Measurements from ENCODE around the gene BTG3. TPM values are rescaled to one million over a fixed set of nuclear protein-coding genes. Genes with fewer than 3 reads are reported as not detected.

BTG3 gene
- 1 to 10 TPM; 6.4 to 9.2 (median 7.4) TPM for polyA plus RNA-seq

- Mint-ChIP-seq H3K4me1 (peaks cover 15 to 28% of the 10 kb centered on the region in 2 donors), H3K4me3 (peak within 1 kb of the TSS; percentile 90 to 94 (median 93)), H3K36me3 (peaks cover 0 to 6% (median 0%) of the 10 kb centered on the region in 3 donors), H3K27me3 (ENCODE audit: low read depth in 3 of 3) (peaks cover 4 to 14% (median 7%) of the 10 kb centered on the region in 3 donors), H3K9me3 (no peaks in the 10 kb centered on the region), H3K27ac (peak within 1 kb of the TSS; percentile 90 to 99 (median 96))
- peak; percentile 80 to 86 (median 86) for DNase-seq
Measured at GRCh38 chr21:17612565-17613241, at the start of gene BTG3. Gene BTG3 (minus strand): TSS chr21:17612901. CDS start chr21:17609144, 3,757 bp downstream.

- Mint-ChIP-seq H3K27ac (no peak overlapping the region), H3K36me3 (no peaks in the 10 kb centered on the region), H3K27me3 (ENCODE audit: low read depth in 3 of 3) (peaks cover 0 to 10% (median 7%) of the 10 kb centered on the region in 3 donors), H3K9me3 (peaks cover 0 to 1% (median 0%) of the 10 kb centered on the region in 6 donors), H3K4me3 (no peak overlapping the region), H3K4me1 (no peaks in the 10 kb centered on the region)
- no peak for DNase-seq
Measured at GRCh38 chr21:17660862-17661261, 48.2 kb upstream of the BTG3 start.

GRCh38 chr21:17660452-17660851 is 47.8 kb upstream of the BTG3 start:
- no peak overlapping the region for H3K4me3 Mint-ChIP-seq
- peaks cover 0 to 1% (median 0%) of the 10 kb centered on the region in 6 donors for H3K9me3 Mint-ChIP-seq
- DNase-seq: no peak
- no peaks in the 10 kb centered on the region for H3K36me3 Mint-ChIP-seq
- H3K27me3 Mint-ChIP-seq (ENCODE audit: low read depth in 3 of 3): peaks cover 0 to 12% (median 4%) of the 10 kb centered on the region in 3 donors
- H3K4me1 Mint-ChIP-seq: no peaks in the 10 kb centered on the region
- no peak overlapping the region for H3K27ac Mint-ChIP-seq

GRCh38 chr21:17658931-17659330 is 46.2 kb upstream of the BTG3 start:
- Mint-ChIP-seq H3K4me3 (no peak overlapping the region), H3K4me1 (no peaks in the 10 kb centered on the region), H3K36me3 (no peaks in the 10 kb centered on the region), H3K27ac (no peak overlapping the region), H3K9me3 (peaks cover 0 to 1% (median 0%) of the 10 kb centered on the region in 6 donors), H3K27me3 (ENCODE audit: low read depth in 3 of 3) (peaks cover under 1 to 13% (median 6%) of the 10 kb centered on the region in 3 donors)
- no peak for DNase-seq

GRCh38 chr21:17651526-17651925 is 38.8 kb upstream of the BTG3 start:
- no peak overlapping the region for H3K27ac Mint-ChIP-seq
- peaks cover 4 to 12% (median 7%) of the 10 kb centered on the region in 3 donors for H3K27me3 Mint-ChIP-seq (ENCODE audit: low read depth in 3 of 3)
- H3K36me3 Mint-ChIP-seq: peaks cover 0 to 3% (median 0%) of the 10 kb centered on the region in 3 donors
- peaks cover 0 to 3% (median under 1%) of the 10 kb centered on the region in 6 donors for H3K9me3 Mint-ChIP-seq
- H3K4me1 Mint-ChIP-seq: no peaks in the 10 kb centered on the region
- no peak for DNase-seq
- no peak overlapping the region for H3K4me3 Mint-ChIP-seq

- H3K9me3 Mint-ChIP-seq: peaks cover 0 to 3% (median under 1%) of the 10 kb centered on the region in 6 donors
- peaks cover 4 to 9% (median 7%) of the 10 kb centered on the region in 3 donors for H3K27me3 Mint-ChIP-seq (ENCODE audit: low read depth in 3 of 3)
- H3K27ac Mint-ChIP-seq: no peak overlapping the region
- DNase-seq: no peak
- peaks cover 0 to 3% (median 0%) of the 10 kb centered on the region in 3 donors for H3K36me3 Mint-ChIP-seq
- no peak overlapping the region for H3K4me3 Mint-ChIP-seq
- peaks cover 0 to 3% of the 10 kb centered on the region in 2 donors for H3K4me1 Mint-ChIP-seq
Measured at GRCh38 chr21:17650292-17650691, 37.6 kb upstream of the BTG3 start.

- Mint-ChIP-seq H3K27me3 (ENCODE audit: low read depth in 3 of 3) (peaks cover 2 to 9% (median 5%) of the 10 kb centered on the region in 3 donors), H3K36me3 (peaks cover 0 to 3% (median 0%) of the 10 kb centered on the region in 3 donors), H3K27ac (no peak overlapping the region), H3K4me1 (peaks cover 10 to 17% of the 10 kb centered on the region in 2 donors), H3K4me3 (no peak overlapping the region), H3K9me3 (peaks cover 0 to 2% (median 0%) of the 10 kb centered on the region in 6 donors)
- DNase-seq: no peak
Measured at GRCh38 chr21:17646790-17647189, 34.1 kb upstream of the BTG3 start.

GRCh38 chr21:17644186-17644585 is 31.5 kb upstream of the BTG3 start:
- no peak for DNase-seq
- Mint-ChIP-seq H3K9me3 (no peaks in the 10 kb centered on the region), H3K36me3 (peaks cover 0 to 5% (median 3%) of the 10 kb centered on the region in 3 donors), H3K27ac (peak overlapping the region in 3 of 6 donors; percentile 5 to 33 (median 17)), H3K27me3 (ENCODE audit: low read depth in 3 of 3) (peaks cover 0 to 3% (median 2%) of the 10 kb centered on the region in 3 donors), H3K4me1 (peaks cover 10 to 17% of the 10 kb centered on the region in 2 donors), H3K4me3 (no peak overlapping the region)

GRCh38 chr21:17640821-17641220 is 28.1 kb upstream of the BTG3 start:
- H3K9me3 Mint-ChIP-seq: no peaks in the 10 kb centered on the region
- H3K4me3 Mint-ChIP-seq: no peak overlapping the region
- peaks cover 10 to 17% of the 10 kb centered on the region in 2 donors for H3K4me1 Mint-ChIP-seq
- H3K27ac Mint-ChIP-seq: no peak overlapping the region
- no peak for DNase-seq
- H3K27me3 Mint-ChIP-seq (ENCODE audit: low read depth in 3 of 3): peaks cover 0 to 2% (median 0%) of the 10 kb centered on the region in 3 donors
- peaks cover 0 to 5% (median 0%) of the 10 kb centered on the region in 3 donors for H3K36me3 Mint-ChIP-seq

- DNase-seq: no peak
- H3K36me3 Mint-ChIP-seq: peaks cover 0 to 5% (median 0%) of the 10 kb centered on the region in 3 donors
- H3K27me3 Mint-ChIP-seq (ENCODE audit: low read depth in 3 of 3): peaks cover 0 to 3% (median 2%) of the 10 kb centered on the region in 3 donors
- no peak overlapping the region for H3K4me3 Mint-ChIP-seq
- no peak overlapping the region for H3K27ac Mint-ChIP-seq
- H3K4me1 Mint-ChIP-seq: no peaks in the 10 kb centered on the region
- H3K9me3 Mint-ChIP-seq: no peaks in the 10 kb centered on the region
Measured at GRCh38 chr21:17636711-17637110, 24.0 kb upstream of the BTG3 start.

- Mint-ChIP-seq H3K4me3 (no peak overlapping the region), H3K27me3 (ENCODE audit: low read depth in 3 of 3) (peaks cover 0 to 14% (median 0%) of the 10 kb centered on the region in 3 donors), H3K9me3 (no peaks in the 10 kb centered on the region), H3K27ac (no peak overlapping the region), H3K4me1 (no peaks in the 10 kb centered on the region), H3K36me3 (no peaks in the 10 kb centered on the region)
- no peak for DNase-seq
Measured at GRCh38 chr21:17631195-17631594, 18.5 kb upstream of the BTG3 start.

GRCh38 chr21:17622018-17622417 is 9.3 kb upstream of the BTG3 start:
- H3K4me3 Mint-ChIP-seq: no peak overlapping the region
- DNase-seq: no peak
- H3K36me3 Mint-ChIP-seq: no peaks in the 10 kb centered on the region
- H3K27ac Mint-ChIP-seq: no peak overlapping the region
- no peaks in the 10 kb centered on the region for H3K4me1 Mint-ChIP-seq
- peaks cover 0 to 2% (median 0%) of the 10 kb centered on the region in 6 donors for H3K9me3 Mint-ChIP-seq
- peaks cover 0 to 7% (median 0%) of the 10 kb centered on the region in 3 donors for H3K27me3 Mint-ChIP-seq (ENCODE audit: low read depth in 3 of 3)

GRCh38 chr21:17616831-17617230 is 4.1 kb upstream of the BTG3 start:
- no peaks in the 10 kb centered on the region for H3K9me3 Mint-ChIP-seq
- no peaks in the 10 kb centered on the region for H3K36me3 Mint-ChIP-seq
- H3K27me3 Mint-ChIP-seq (ENCODE audit: low read depth in 3 of 3): peaks cover 0 to 5% (median 0%) of the 10 kb centered on the region in 3 donors
- peaks cover 4 to 7% of the 10 kb centered on the region in 2 donors for H3K4me1 Mint-ChIP-seq
- no peak overlapping the region for H3K4me3 Mint-ChIP-seq
- no peak for DNase-seq
- no peak overlapping the region for H3K27ac Mint-ChIP-seq

- H3K4me3 Mint-ChIP-seq: peak overlapping the region; percentile 81 to 85 (median 83)
- H3K36me3 Mint-ChIP-seq: peaks cover 0 to under 1% (median 0%) of the 10 kb centered on the region in 3 donors
- H3K4me1 Mint-ChIP-seq: peaks cover 15 to 28% of the 10 kb centered on the region in 2 donors
- peak overlapping the region; percentile 70 to 90 (median 80) for H3K27ac Mint-ChIP-seq
- peaks cover 3 to 14% (median 7%) of the 10 kb centered on the region in 3 donors for H3K27me3 Mint-ChIP-seq (ENCODE audit: low read depth in 3 of 3)
- no peaks in the 10 kb centered on the region for H3K9me3 Mint-ChIP-seq
- no peak for DNase-seq
Measured at GRCh38 chr21:17613242-17613676, 558 bp upstream of the BTG3 start.
